ENCODE measurements around the gene SLC9B1.

DNA sequence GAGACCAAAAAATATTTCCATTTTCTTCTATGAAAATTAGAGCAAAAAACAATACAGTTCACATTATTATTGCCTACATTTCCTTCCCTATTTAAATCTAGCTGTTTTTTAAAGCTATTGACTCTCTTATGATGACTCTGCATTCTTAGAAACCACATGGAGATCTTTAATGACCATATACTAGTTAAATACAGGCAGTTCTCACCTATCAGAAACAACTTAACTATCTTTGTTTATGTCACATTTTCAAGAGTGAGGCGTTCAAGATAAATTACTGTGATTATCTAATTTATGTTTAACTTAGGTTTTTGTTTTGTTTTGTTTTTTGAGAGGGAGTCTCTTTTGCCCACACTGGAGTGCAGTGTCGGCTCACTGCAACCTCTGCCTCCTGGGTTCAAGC lies 147.7 kb downstream of the SLC9B1 start:
- TF ChIP-seq POLR2AphosphoS5 (IDR thresholded peaks at IDR 0.05; ENCODE audit: low read depth, low read length) (no peak), CTCF (IDR thresholded peaks at IDR 0.05; ENCODE audit: control extremely low read depth in 1 of 3, insufficient read depth in 1 of 3, low read depth in 1 of 3, low read length in 3 of 3) (no peak), RFX5 (IDR thresholded peaks at IDR 0.05; ENCODE audit: borderline replicate concordance, low read depth, low read length) (no peak), TAF1 (IDR thresholded peaks at IDR 0.05; ENCODE audit: low read depth, low read length) (no peak), POLR2A (IDR thresholded peaks at IDR 0.05; ENCODE audit: control extremely low read depth in 1 of 2, low read depth in 2 of 2, low read length in 2 of 2) (no peak), EZH2 (IDR thresholded peaks at IDR 0.05; ENCODE audit: low read depth, low read length, severe bottlenecking) (no peak), POU5F1 (IDR thresholded peaks at IDR 0.05; ENCODE audit: low read depth, low read length) (no peak), TCF12 (IDR thresholded peaks at IDR 0.05; ENCODE audit: low read depth, low read length) (no peak), KDM4A (IDR thresholded peaks at IDR 0.05; ENCODE audit: low read depth, low read length, severe bottlenecking) (no peak), RNF2 (IDR thresholded peaks at IDR 0.05; ENCODE audit: borderline replicate concordance, low read depth, low read length, missing control alignments, poor library complexity, severe bottlenecking) (no peak), HDAC6 (IDR thresholded peaks at IDR 0.05; ENCODE audit: low read depth, low read length) (no peak)

Data from H1 (cell line).